Measurements from ENCODE around the gene ENKD1. TPM values are rescaled to one million over a fixed set of nuclear protein-coding genes. Genes with fewer than 3 reads are reported as not detected.

Gene ENKD1
- total and polyA plus RNA-seq, 2 experiments from 2014 or later, result 11.6 to 11.8 TPM

DNA sequence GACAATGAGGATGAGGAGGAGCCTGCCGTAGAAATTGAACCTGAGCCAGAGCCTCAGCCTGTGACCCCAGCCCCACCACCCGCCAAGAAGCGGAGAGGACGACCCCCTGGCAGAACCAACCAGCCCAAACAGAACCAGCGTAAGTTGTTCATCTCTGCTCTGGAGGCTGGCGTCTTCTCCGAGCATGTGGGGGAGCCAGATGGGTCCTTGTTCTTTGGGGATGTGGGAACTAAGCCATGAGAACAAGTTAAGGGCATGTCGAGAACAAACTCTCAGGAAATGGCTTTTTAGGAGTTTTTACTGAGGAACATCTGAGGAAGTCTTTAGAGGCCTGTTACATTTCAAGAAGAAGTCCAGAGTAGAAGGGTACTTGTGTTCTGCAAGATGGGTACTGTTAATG, 29.8 kb downstream of the ENKD1 start:
- Histone ChIP-seq H4K20me1 (replicated peaks; ENCODE audit: insufficient read depth) (no peaks in the 10 kb centered on the region; the same call in 1 of the 2 replicates), H3K36me3 (ENCODE audit: insufficient read depth) (peaks cover 32% of the 10 kb centered on the region), H3F3A (replicated peaks; ENCODE audit: low read depth) (peaks cover 3% of the 10 kb centered on the region; the same call in 1 of the 2 replicates), H3K4me1 (ENCODE audit: insufficient read depth) (no peaks in the 10 kb centered on the region), H3K9me2 (ENCODE audit: insufficient read depth) (no peaks in the 10 kb centered on the region), H3K4me2 (no peak overlapping the region), H3K27ac (ENCODE audit: low read depth) (no peak overlapping the region), H3K79me2 (replicated peaks; ENCODE audit: insufficient read depth) (peaks cover 7% of the 10 kb centered on the region; the same call in 1 of the 2 replicates), H2AFZ (no peak overlapping the region), H3K27me3 (ENCODE audit: insufficient read depth) (no peaks in the 10 kb centered on the region), H3K4me3 (no peak overlapping the region)
- H3K4me1 Mint-ChIP-seq, result no peaks in the 10 kb centered on the region
- no peaks in the 10 kb centered on the region for H3K9me3 Mint-ChIP-seq
- no peak overlapping the region for H3K4me3 Mint-ChIP-seq
- DNase-seq (ENCODE audit: low spot score), result no peak
- H3K27ac Mint-ChIP-seq, result no peak overlapping the region
- H3K36me3 Mint-ChIP-seq (ENCODE audit: low read depth), result peaks cover 66% of the 10 kb centered on the region
- TF ChIP-seq, protein P1, sequence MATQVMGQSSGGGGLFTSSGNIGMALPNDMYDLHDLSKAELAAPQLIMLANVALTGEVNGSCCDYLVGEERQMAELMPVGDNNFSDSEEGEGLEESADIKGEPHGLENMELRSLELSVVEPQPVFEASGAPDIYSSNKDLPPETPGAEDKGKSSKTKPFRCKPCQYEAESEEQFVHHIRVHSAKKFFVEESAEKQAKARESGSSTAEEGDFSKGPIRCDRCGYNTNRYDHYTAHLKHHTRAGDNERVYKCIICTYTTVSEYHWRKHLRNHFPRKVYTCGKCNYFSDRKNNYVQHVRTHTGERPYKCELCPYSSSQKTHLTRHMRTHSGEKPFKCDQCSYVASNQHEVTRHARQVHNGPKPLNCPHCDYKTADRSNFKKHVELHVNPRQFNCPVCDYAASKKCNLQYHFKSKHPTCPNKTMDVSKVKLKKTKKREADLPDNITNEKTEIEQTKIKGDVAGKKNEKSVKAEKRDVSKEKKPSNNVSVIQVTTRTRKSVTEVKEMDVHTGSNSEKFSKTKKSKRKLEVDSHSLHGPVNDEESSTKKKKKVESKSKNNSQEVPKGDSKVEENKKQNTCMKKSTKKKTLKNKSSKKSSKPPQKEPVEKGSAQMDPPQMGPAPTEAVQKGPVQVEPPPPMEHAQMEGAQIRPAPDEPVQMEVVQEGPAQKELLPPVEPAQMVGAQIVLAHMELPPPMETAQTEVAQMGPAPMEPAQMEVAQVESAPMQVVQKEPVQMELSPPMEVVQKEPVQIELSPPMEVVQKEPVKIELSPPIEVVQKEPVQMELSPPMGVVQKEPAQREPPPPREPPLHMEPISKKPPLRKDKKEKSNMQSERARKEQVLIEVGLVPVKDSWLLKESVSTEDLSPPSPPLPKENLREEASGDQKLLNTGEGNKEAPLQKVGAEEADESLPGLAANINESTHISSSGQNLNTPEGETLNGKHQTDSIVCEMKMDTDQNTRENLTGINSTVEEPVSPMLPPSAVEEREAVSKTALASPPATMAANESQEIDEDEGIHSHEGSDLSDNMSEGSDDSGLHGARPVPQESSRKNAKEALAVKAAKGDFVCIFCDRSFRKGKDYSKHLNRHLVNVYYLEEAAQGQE (IDR thresholded peaks at IDR 0.05; ENCODE audit: unreplicated experiment), result no peak
- TF ChIP-seq POLR2AphosphoS5 (IDR thresholded peaks at IDR 0.05; ENCODE audit: low read depth) (no peak), EZH2 (IDR thresholded peaks at IDR 0.05; ENCODE audit: low read depth, unreplicated experiment) (no peak), ZNF331 (CRISPR knock-in tag; IDR thresholded peaks at IDR 0.05; ENCODE audit: low read depth) (no peak), ZNF114 (CRISPR knock-in tag; IDR thresholded peaks at IDR 0.05) (no peak), JUNB (IDR thresholded peaks at IDR 0.05; ENCODE audit: unreplicated experiment) (no peak), NANOG (IDR thresholded peaks at IDR 0.05; ENCODE audit: borderline replicate concordance) (no peak), STAT1 (IDR thresholded peaks at IDR 0.05; ENCODE audit: unreplicated experiment) (no peak)
- TF ChIP-seq, protein P2, sequence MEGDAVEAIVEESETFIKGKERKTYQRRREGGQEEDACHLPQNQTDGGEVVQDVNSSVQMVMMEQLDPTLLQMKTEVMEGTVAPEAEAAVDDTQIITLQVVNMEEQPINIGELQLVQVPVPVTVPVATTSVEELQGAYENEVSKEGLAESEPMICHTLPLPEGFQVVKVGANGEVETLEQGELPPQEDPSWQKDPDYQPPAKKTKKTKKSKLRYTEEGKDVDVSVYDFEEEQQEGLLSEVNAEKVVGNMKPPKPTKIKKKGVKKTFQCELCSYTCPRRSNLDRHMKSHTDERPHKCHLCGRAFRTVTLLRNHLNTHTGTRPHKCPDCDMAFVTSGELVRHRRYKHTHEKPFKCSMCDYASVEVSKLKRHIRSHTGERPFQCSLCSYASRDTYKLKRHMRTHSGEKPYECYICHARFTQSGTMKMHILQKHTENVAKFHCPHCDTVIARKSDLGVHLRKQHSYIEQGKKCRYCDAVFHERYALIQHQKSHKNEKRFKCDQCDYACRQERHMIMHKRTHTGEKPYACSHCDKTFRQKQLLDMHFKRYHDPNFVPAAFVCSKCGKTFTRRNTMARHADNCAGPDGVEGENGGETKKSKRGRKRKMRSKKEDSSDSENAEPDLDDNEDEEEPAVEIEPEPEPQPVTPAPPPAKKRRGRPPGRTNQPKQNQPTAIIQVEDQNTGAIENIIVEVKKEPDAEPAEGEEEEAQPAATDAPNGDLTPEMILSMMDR (conservative IDR thresholded peaks at IDR 0.05; ENCODE audit: low read depth in 2 of 2), result no peak
- TF ChIP-seq, protein P3, sequence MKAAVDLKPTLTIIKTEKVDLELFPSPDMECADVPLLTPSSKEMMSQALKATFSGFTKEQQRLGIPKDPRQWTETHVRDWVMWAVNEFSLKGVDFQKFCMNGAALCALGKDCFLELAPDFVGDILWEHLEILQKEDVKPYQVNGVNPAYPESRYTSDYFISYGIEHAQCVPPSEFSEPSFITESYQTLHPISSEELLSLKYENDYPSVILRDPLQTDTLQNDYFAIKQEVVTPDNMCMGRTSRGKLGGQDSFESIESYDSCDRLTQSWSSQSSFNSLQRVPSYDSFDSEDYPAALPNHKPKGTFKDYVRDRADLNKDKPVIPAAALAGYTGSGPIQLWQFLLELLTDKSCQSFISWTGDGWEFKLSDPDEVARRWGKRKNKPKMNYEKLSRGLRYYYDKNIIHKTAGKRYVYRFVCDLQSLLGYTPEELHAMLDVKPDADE (IDR thresholded peaks at IDR 0.05), result no peak
- peaks cover 4% of the 10 kb centered on the region for H3K27me3 Mint-ChIP-seq (ENCODE audit: insufficient read depth, low read depth, poor library complexity)
- ATAC-seq, result no peak

Measured in GM23338 (cell line).